Activated T-cell treated with anti-CD3 and anti-CD28 coated beads, Interleukin-2, amount 50 U/mL, for 4 hours (primary cell): ENCODE data around the gene HDAC7. TPM values are rescaled to one million over a fixed set of nuclear protein-coding genes. Genes with fewer than 3 reads are reported as not detected.
A peak's percentile ranks its signal among the peaks of the same experiment; 100 is the strongest.

Experiments
- ATAC-seq, 2 donors: fragments of 200-7000 bp; cut with Tn5 transposase; one replicate each; pipeline ENCODE4 v1.10.0; 2021
- DNase-seq: peaks from one replicate; pipeline ENCODE4 v3.0.0-alpha.2; 2020
- H3K27me3 Mint-ChIP-seq: one replicate; pipeline ENCODE4 v1.8.0; 2021; ENCODE audit warnings: low read depth, mixed read lengths
- H3K36me3 Mint-ChIP-seq: one replicate; pipeline ENCODE4 v1.8.0; 2022; ENCODE audit warnings: mixed read lengths; ENCODE audit not compliant: insufficient read depth
- H3K4me1 Mint-ChIP-seq: one replicate; pipeline ENCODE4 v1.8.0; 2021; ENCODE audit warnings: low read depth, mixed read lengths
- H3K4me3 Mint-ChIP-seq: one replicate; pipeline ENCODE4 v1.8.0; 2021; ENCODE audit warnings: mild to moderate bottlenecking, moderate library complexity, mixed read lengths
- H3K9me3 Mint-ChIP-seq: one replicate; pipeline ENCODE4 v1.8.0; 2021; ENCODE audit warnings: mixed read lengths
- total RNA-seq, 3 donors: library from RNA; stranded (reverse); gene quantifications; one replicate each; pipeline ENCODE4 v1.2.1, GENCODE V29; 2021

HDAC7 gene
- total RNA-seq, 3 donors from 2014 or later, result 168 to 199 (median 199) TPM

GRCh38 chr12:47747126-47747525, 72.6 kb downstream of the HDAC7 start:
- H3K27me3 Mint-ChIP-seq, result peaks cover 3% of the 10 kb centered on the region
- peaks cover 4% of the 10 kb centered on the region for H3K4me1 Mint-ChIP-seq
- no peaks in the 10 kb centered on the region for H3K9me3 Mint-ChIP-seq
- no peak for ATAC-seq
- H3K4me3 Mint-ChIP-seq, result no peak overlapping the region
- H3K36me3 Mint-ChIP-seq, result no peaks in the 10 kb centered on the region
- DNase-seq, result no peak

GRCh38 chr12:47746523-47746922, 73.2 kb downstream of the HDAC7 start:
- peaks cover 6% of the 10 kb centered on the region for H3K4me1 Mint-ChIP-seq
- no peaks in the 10 kb centered on the region for H3K36me3 Mint-ChIP-seq
- no peaks in the 10 kb centered on the region for H3K9me3 Mint-ChIP-seq
- no peak for DNase-seq
- no peak for ATAC-seq
- H3K27me3 Mint-ChIP-seq, result peaks cover 3% of the 10 kb centered on the region
- no peak overlapping the region for H3K4me3 Mint-ChIP-seq

- ATAC-seq (no peak), DNase-seq (no peak)
- Mint-ChIP-seq H3K4me1 (peaks cover 10% of the 10 kb centered on the region), H3K4me3 (no peak overlapping the region), H3K9me3 (no peaks in the 10 kb centered on the region), H3K36me3 (no peaks in the 10 kb centered on the region), H3K27me3 (peaks cover 3% of the 10 kb centered on the region)
Measured at GRCh38 chr12:47746073-47746472, 73.6 kb downstream of the HDAC7 start.

GRCh38 chr12:47745485-47746041, 74.1 kb downstream of the HDAC7 start:
- no peak for DNase-seq
- H3K27me3 Mint-ChIP-seq, result peaks cover 3% of the 10 kb centered on the region

GRCh38 chr12:47744778-47745436, 74.8 kb downstream of the HDAC7 start:
- no peak overlapping the region for H3K4me3 Mint-ChIP-seq

More at GRCh38 chr12:47745485-47746041, 74.1 kb downstream of the HDAC7 start:
- no peak for ATAC-seq
- H3K36me3 Mint-ChIP-seq, result no peaks in the 10 kb centered on the region
- H3K9me3 Mint-ChIP-seq, result no peaks in the 10 kb centered on the region
- no peak overlapping the region for H3K4me3 Mint-ChIP-seq
- H3K4me1 Mint-ChIP-seq, result peaks cover 15% of the 10 kb centered on the region

GRCh38 chr12:47744005-47744651, 75.6 kb downstream of the HDAC7 start:
- ATAC-seq, result no peak
- peaks cover 23% of the 10 kb centered on the region for H3K4me1 Mint-ChIP-seq
- DNase-seq, result peak; percentile 67
- no peaks in the 10 kb centered on the region for H3K9me3 Mint-ChIP-seq
- H3K27me3 Mint-ChIP-seq, result peaks cover under 1% of the 10 kb centered on the region
- no peak overlapping the region for H3K4me3 Mint-ChIP-seq
- H3K36me3 Mint-ChIP-seq, result no peaks in the 10 kb centered on the region

More at GRCh38 chr12:47744778-47745436, 74.8 kb downstream of the HDAC7 start:
- Mint-ChIP-seq H3K27me3 (peaks cover 3% of the 10 kb centered on the region), H3K36me3 (no peaks in the 10 kb centered on the region), H3K9me3 (no peaks in the 10 kb centered on the region), H3K4me1 (peaks cover 19% of the 10 kb centered on the region)
- ATAC-seq (no peak), DNase-seq (no peak)

GRCh38 chr12:47743311-47743860, 76.3 kb downstream of the HDAC7 start:
- Mint-ChIP-seq H3K36me3 (no peaks in the 10 kb centered on the region), H3K4me1 (peaks cover 22% of the 10 kb centered on the region), H3K27me3 (no peaks in the 10 kb centered on the region), H3K9me3 (no peaks in the 10 kb centered on the region), H3K4me3 (no peak overlapping the region)
- DNase-seq (no peak), ATAC-seq (no peak)

- Mint-ChIP-seq H3K4me3 (no peak overlapping the region), H3K27me3 (no peaks in the 10 kb centered on the region), H3K36me3 (no peaks in the 10 kb centered on the region), H3K4me1 (peaks cover 22% of the 10 kb centered on the region), H3K9me3 (no peaks in the 10 kb centered on the region)
- peak; percentile 76 for DNase-seq
- ATAC-seq, result peak in 1 of 2 donors; percentile 53
Measured at GRCh38 chr12:47742253-47742825, 77.4 kb downstream of the HDAC7 start.

GRCh38 chr12:47741340-47741703, 78.4 kb downstream of the HDAC7 start:
- ATAC-seq (peak; percentile 42 to 61), DNase-seq (peak; percentile 36)
- Mint-ChIP-seq H3K27me3 (no peaks in the 10 kb centered on the region), H3K4me3 (no peak overlapping the region), H3K9me3 (no peaks in the 10 kb centered on the region), H3K36me3 (no peaks in the 10 kb centered on the region), H3K4me1 (peaks cover 24% of the 10 kb centered on the region)

- ATAC-seq (peak in 1 of 2 donors; percentile 8), DNase-seq (no peak)
- H3K27me3 Mint-ChIP-seq, result no peaks in the 10 kb centered on the region
- no peak overlapping the region for H3K4me3 Mint-ChIP-seq
- no peaks in the 10 kb centered on the region for H3K9me3 Mint-ChIP-seq
- no peaks in the 10 kb centered on the region for H3K36me3 Mint-ChIP-seq
- H3K4me1 Mint-ChIP-seq, result peaks cover 24% of the 10 kb centered on the region
Measured at GRCh38 chr12:47740606-47741339, 78.9 kb downstream of the HDAC7 start.

- H3K36me3 Mint-ChIP-seq, result no peaks in the 10 kb centered on the region
- H3K4me3 Mint-ChIP-seq, result no peak overlapping the region
- H3K9me3 Mint-ChIP-seq, result no peaks in the 10 kb centered on the region
- no peaks in the 10 kb centered on the region for H3K27me3 Mint-ChIP-seq
- DNase-seq (no peak), ATAC-seq (no peak)
- peaks cover 24% of the 10 kb centered on the region for H3K4me1 Mint-ChIP-seq
Measured at GRCh38 chr12:47739979-47740378, 79.7 kb downstream of the HDAC7 start.

- Mint-ChIP-seq H3K4me1 (peaks cover 24% of the 10 kb centered on the region), H3K4me3 (no peak overlapping the region), H3K36me3 (no peaks in the 10 kb centered on the region), H3K9me3 (no peaks in the 10 kb centered on the region), H3K27me3 (no peaks in the 10 kb centered on the region)
- DNase-seq (no peak), ATAC-seq (no peak)
Measured at GRCh38 chr12:47739297-47739696, 80.4 kb downstream of the HDAC7 start.

- no peaks in the 10 kb centered on the region for H3K27me3 Mint-ChIP-seq
- no peaks in the 10 kb centered on the region for H3K36me3 Mint-ChIP-seq
- no peak overlapping the region for H3K4me3 Mint-ChIP-seq
- ATAC-seq, result no peak
- no peaks in the 10 kb centered on the region for H3K9me3 Mint-ChIP-seq
- peaks cover 24% of the 10 kb centered on the region for H3K4me1 Mint-ChIP-seq
- DNase-seq, result no peak
Measured at GRCh38 chr12:47737936-47738594, 81.6 kb downstream of the HDAC7 start.
